ENCODE results near the gene MATN3. TPM values are rescaled to one million over a fixed set of nuclear protein-coding genes. Genes with fewer than 3 reads are reported as not detected.

The MATN3 gene
- total RNA-seq, 1 experiment from 2014 or later, result 3.5 TPM

- H3K27me3 ChIP-seq (ENCODE audit: control insufficient read depth, insufficient read depth, low read length), result no peaks in the 10 kb centered on the region
- ATAC-seq, result no peak
- DNase-seq (ENCODE audit: low read depth, low spot score), result no peak
- in situ Hi-C loops (cut with HindIII; ENCODE audit: low pct_unique_long_range_greater_than_20kb, low sequenced_read_pairs) (no loop called here), intact Hi-C loops (cut with micrococcal nuclease; ENCODE audit: unreplicated experiment) (no loop called here)
- no peak overlapping the region for H3K27ac ChIP-seq (ENCODE audit: low read length)
- no TSS peak for BruUV-seq (replicated peaks)
- POLR2A ChIA-PET, result no interaction called here
- no peaks in the 10 kb centered on the region for H3K9me3 ChIP-seq (ENCODE audit: control insufficient read depth, insufficient read depth, low read depth, low read length)
- TF ChIP-seq REST (IDR thresholded peaks at IDR 0.05; ENCODE audit: insufficient read depth in 1 of 2, low read depth in 2 of 2, low read length in 1 of 2) (no peak), TCF7L2 (IDR thresholded peaks at IDR 0.05; ENCODE audit: low read depth, low read length) (no peak), POLR2AphosphoS5 (IDR thresholded peaks at IDR 0.05; ENCODE audit: low read depth, low read length) (no peak), SIN3A (IDR thresholded peaks at IDR 0.05; ENCODE audit: borderline replicate concordance, insufficient read depth, low read depth, low read length) (no peak), CTCF (IDR thresholded peaks at IDR 0.05) (no peak)
- CTCF ChIA-PET, result no interaction called here
- H3K4me3 ChIP-seq (ENCODE audit: low read depth in 2 of 2, low read length in 2 of 2), result no peak overlapping the region
- peaks cover 8% of the 10 kb centered on the region; the same call in 1 of the 2 replicates for H3K36me3 ChIP-seq (ENCODE audit: control insufficient read depth, insufficient read depth, low read length)
- H3K4me1 ChIP-seq (ENCODE audit: control insufficient read depth, insufficient read depth, low read length), result 0 out of 2 replicates have a peak, but pooled peaks cover 5% of the 10 kb centered on the region
Observed at GRCh38 chr2:20030224-20030623, 17.8 kb upstream of the MATN3 start.

- DNase-seq (ENCODE audit: low read depth, low spot score) (no peak), ATAC-seq (no peak)
- Histone ChIP-seq H3K9me3 (ENCODE audit: control insufficient read depth, insufficient read depth, low read depth, low read length) (no peaks in the 10 kb centered on the region), H3K27me3 (ENCODE audit: control insufficient read depth, insufficient read depth, low read length) (no peaks in the 10 kb centered on the region), H3K4me1 (ENCODE audit: control insufficient read depth, insufficient read depth, low read length) (0 out of 2 replicates have a peak, but pooled peaks cover 5% of the 10 kb centered on the region), H3K27ac (ENCODE audit: low read length) (no peak overlapping the region), H3K4me3 (ENCODE audit: low read depth in 2 of 2, low read length in 2 of 2) (no peak overlapping the region), H3K36me3 (ENCODE audit: control insufficient read depth, insufficient read depth, low read length) (no peaks in the 10 kb centered on the region; the same call in 1 of the 2 replicates)
- CTCF ChIA-PET, result interaction anchor here (1.0 kb wide), 1 partner anchor 12 kb away, joined by 6 read pairs; no protein-coding TSS in a partner anchor
- POLR2A ChIA-PET, result no interaction called here
- no TSS peak for BruUV-seq (replicated peaks)
- in situ Hi-C loops (cut with HindIII; ENCODE audit: low pct_unique_long_range_greater_than_20kb, low sequenced_read_pairs), result no loop called here
- intact Hi-C loops (cut with micrococcal nuclease; ENCODE audit: unreplicated experiment), result no loop called here
- TF ChIP-seq CTCF (IDR thresholded peaks at IDR 0.05) (no peak), POLR2AphosphoS5 (IDR thresholded peaks at IDR 0.05; ENCODE audit: low read depth, low read length) (no peak), TCF7L2 (IDR thresholded peaks at IDR 0.05; ENCODE audit: low read depth, low read length) (no peak), REST (IDR thresholded peaks at IDR 0.05; ENCODE audit: insufficient read depth in 1 of 2, low read depth in 2 of 2, low read length in 1 of 2) (no peak), SIN3A (IDR thresholded peaks at IDR 0.05; ENCODE audit: borderline replicate concordance, insufficient read depth, low read depth, low read length) (no peak)
Observed at GRCh38 chr2:20027705-20028434, 15.4 kb upstream of the MATN3 start.

All from Panc1 (cell line).